RWPE2 (cell line): Measurements from ENCODE around the gene MAP7.

Experiments used
- ATAC-seq: fragments of 200-7000 bp; cut with Tn5 transposase; 3 replicates; pipeline ENCODE4 v1.9.1; 2021; ENCODE audit warnings: low read depth
- DNase-seq: peaks from one replicate; pipeline ENCODE4 v3.0.0-alpha.2; 2020; ENCODE audit warnings: low spot score
- H3K27ac ChIP-seq: fragments of 450-650 bp; 2 replicates; pipeline ENCODE4 v1.5.1; 2017; ENCODE audit warnings: mild to moderate bottlenecking; ENCODE audit not compliant: poor library complexity, severe bottlenecking
- H3K27me3 ChIP-seq: fragments of 250-450 bp; sonication (Bioruptor Pico); 2 replicates; pipeline ENCODE4 v1.5.1; 2021; ENCODE audit warnings: mild to moderate bottlenecking, moderate library complexity; ENCODE audit not compliant: insufficient read depth, poor library complexity, severe bottlenecking
- H3K36me3 ChIP-seq: fragments of 250-450 bp; sonication (Bioruptor Pico); 2 replicates; pipeline ENCODE4 v1.5.1; 2020; ENCODE audit warnings: low read depth, mild to moderate bottlenecking, moderate library complexity
- H3K4me1 ChIP-seq: fragments of 250-450 bp; sonication (Bioruptor Pico); 2 replicates; pipeline ENCODE4 v1.5.1; 2021; ENCODE audit warnings: mild to moderate bottlenecking, moderate library complexity; ENCODE audit not compliant: insufficient read depth, poor library complexity, severe bottlenecking
- H3K4me3 ChIP-seq: fragments of 250-450 bp; sonication (Bioruptor Pico); 2 replicates; pipeline ENCODE4 v1.5.1; 2021; ENCODE audit warnings: mild to moderate bottlenecking, moderate library complexity; ENCODE audit not compliant: severe bottlenecking
- H3K9me3 ChIP-seq: fragments of 250-450 bp; sonication (Bioruptor Pico); 2 replicates; pipeline ENCODE4 v1.5.1; 2021; ENCODE audit warnings: mild to moderate bottlenecking, moderate library complexity; ENCODE audit not compliant: severe bottlenecking
- TF ChIP-seq, protein P1 (sequence below): fragments of 450-650 bp; IDR thresholded peaks from one replicate; pipeline ENCODE4 v1.5.1; 2017; ENCODE audit warnings: mild to moderate bottlenecking, moderate library complexity; ENCODE audit not compliant: poor library complexity, severe bottlenecking

The MAP7 gene

DNA sequence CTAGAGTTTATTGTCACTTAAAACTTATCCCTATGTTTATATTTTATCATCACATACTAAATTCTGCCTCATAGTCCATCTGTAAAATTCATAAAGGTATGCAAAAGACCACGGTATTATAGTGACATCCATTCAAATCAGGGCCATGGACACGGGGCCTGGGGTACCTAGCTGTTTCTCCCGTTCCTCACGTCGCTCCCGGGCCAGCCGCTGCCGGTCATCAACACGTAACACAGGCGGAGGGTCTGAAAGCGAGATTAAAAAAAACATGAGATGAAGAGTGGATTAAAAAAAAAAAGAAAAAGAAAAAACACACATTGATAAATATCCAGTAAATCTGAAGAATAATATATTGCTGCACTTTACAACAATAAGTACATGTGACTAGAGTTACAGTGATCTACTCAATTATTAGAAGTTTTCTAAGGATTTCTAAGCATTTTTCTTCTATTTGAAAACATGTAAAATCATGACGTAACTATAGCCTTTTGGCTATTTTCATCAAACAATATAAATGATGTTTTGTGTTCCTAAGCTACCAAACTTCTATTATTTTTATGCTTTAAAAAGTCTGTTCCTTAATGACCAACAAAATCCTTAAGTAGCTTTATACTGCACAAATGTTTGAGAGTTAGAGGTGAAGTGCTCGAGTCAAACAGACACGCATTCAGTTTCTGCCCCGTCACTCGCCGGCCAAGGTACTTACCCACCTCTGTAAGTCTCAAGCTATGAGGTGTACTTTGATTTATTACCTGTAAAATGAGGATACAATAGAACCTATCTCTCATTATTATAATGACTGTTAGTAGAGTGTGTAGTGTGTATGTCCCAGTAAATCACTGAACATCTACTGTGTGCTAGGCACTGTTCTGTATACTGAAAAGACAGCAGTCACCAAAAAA lies 138.5 kb downstream of the MAP7 start:
- Histone ChIP-seq H3K4me1 (peaks cover 15% of the 10 kb centered on the region), H3K27me3 (no peaks in the 10 kb centered on the region), H3K36me3 (no peaks in the 10 kb centered on the region), H3K4me3 (no peak overlapping the region), H3K27ac (no peak overlapping the region), H3K9me3 (no peaks in the 10 kb centered on the region)
- DNase-seq (no peak), ATAC-seq (no peak)
- TF ChIP-seq, protein P1, sequence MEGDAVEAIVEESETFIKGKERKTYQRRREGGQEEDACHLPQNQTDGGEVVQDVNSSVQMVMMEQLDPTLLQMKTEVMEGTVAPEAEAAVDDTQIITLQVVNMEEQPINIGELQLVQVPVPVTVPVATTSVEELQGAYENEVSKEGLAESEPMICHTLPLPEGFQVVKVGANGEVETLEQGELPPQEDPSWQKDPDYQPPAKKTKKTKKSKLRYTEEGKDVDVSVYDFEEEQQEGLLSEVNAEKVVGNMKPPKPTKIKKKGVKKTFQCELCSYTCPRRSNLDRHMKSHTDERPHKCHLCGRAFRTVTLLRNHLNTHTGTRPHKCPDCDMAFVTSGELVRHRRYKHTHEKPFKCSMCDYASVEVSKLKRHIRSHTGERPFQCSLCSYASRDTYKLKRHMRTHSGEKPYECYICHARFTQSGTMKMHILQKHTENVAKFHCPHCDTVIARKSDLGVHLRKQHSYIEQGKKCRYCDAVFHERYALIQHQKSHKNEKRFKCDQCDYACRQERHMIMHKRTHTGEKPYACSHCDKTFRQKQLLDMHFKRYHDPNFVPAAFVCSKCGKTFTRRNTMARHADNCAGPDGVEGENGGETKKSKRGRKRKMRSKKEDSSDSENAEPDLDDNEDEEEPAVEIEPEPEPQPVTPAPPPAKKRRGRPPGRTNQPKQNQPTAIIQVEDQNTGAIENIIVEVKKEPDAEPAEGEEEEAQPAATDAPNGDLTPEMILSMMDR, result no peak

DNA sequence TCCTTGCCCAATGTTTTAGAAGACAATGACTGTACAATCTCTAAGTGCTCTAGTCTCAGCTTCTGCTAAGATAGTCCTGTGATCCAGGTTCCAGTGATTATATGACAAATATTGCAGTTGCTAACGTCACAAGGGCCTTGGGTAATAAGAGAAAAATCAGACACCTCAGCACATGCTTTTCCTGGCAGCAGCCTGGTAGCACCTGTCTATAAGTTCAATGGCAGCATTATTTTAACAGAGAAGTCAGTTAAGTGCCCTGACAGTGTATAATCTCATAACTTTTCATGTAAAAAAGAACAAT lies 139.2 kb downstream of the MAP7 start:
- TF ChIP-seq, protein P1, result no peak
- H3K4me1 ChIP-seq, result peaks cover 15% of the 10 kb centered on the region
- H3K9me3 ChIP-seq, result no peaks in the 10 kb centered on the region
- DNase-seq (no peak), ATAC-seq (no peak)
- no peaks in the 10 kb centered on the region for H3K27me3 ChIP-seq
- no peaks in the 10 kb centered on the region for H3K36me3 ChIP-seq
- no peak overlapping the region for H3K4me3 ChIP-seq
- no peak overlapping the region for H3K27ac ChIP-seq

DNA sequence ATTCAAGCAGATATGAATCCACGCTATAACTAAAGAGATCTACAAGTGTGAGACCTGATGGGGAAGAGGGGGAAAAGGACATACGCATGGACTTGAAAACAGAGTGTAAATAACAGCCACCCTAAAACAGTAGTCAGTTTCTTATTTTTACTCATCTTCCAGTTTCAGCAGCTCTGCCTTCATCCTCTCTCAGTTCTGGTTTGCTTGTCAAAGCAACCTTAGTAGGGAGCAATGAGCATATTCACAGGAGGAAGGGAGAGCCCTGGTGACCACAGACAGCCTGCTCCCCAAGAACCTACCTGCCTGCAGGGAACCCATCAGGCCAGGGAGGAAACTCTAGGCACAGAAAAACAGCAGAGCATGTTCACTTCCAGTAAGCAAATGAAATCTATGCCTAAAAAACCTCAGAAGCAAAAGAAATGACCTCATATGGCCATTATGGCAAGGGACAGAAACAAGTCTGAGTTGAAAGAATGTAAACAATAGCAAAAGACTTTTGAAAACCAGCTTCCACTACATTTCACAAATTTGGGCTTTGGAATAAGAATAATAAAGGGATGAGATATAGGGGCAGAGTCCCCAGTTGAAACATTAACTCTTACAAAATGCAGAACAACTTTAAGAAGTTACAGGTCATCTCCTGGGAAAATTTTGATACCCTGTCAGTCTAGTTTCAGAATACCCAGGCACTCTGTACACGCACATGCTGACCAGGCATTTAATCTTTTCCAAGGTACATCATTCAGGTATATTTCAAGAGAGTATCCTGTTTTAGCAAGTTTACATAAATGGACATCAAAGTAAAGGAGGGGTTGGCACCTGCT lies 139.8 kb downstream of the MAP7 start:
- DNase-seq, result no peak
- H3K9me3 ChIP-seq, result no peaks in the 10 kb centered on the region
- no peak overlapping the region for H3K4me3 ChIP-seq
- H3K27me3 ChIP-seq, result no peaks in the 10 kb centered on the region
- no peak overlapping the region for H3K27ac ChIP-seq
- ATAC-seq, result no peak
- H3K4me1 ChIP-seq, result peaks cover 15% of the 10 kb centered on the region
- no peaks in the 10 kb centered on the region for H3K36me3 ChIP-seq
- TF ChIP-seq, protein P1, result no peak

DNA sequence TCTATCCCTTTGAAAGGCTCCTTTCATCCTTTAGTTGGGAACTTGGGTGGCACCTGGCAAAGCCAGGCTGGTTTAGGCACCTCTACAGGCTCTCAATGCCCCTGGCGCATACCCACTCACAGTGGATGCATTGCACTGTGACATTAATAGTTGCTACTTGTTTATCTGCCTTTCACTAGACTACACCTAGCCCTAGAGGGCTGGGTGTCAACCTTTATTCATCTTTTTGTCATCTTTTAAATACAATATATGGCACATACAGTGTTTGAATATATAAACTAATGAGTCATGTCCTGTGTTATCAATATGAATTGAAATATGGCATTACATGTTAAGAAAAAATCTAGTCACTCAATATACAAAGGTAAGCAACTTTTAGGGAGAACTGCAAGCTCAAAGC lies 140.6 kb downstream of the MAP7 start:
- Histone ChIP-seq H3K4me1 (peaks cover 19% of the 10 kb centered on the region), H3K4me3 (no peak overlapping the region), H3K36me3 (no peaks in the 10 kb centered on the region), H3K27ac (no peak overlapping the region), H3K27me3 (no peaks in the 10 kb centered on the region), H3K9me3 (no peaks in the 10 kb centered on the region)
- ATAC-seq (no peak), DNase-seq (no peak)
- TF ChIP-seq, protein P1, result no peak

DNA sequence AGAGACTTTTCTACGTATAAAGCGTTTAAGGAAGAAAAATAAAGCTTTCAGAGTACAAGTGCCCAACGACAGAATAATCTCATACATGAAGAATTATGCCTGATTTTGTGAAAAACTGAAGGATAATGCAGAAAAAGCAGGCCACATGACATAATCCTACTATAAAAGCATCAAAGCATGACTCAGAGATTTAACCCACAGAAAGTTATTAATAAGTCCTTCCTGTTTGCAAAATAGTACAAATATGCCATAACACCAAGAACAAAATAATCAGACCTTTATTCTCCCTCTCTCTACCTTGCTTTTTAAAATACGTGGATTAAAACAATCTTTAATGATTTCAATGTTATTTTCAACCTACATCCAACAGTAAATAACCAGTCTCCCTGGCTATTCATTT lies 142.0 kb downstream of the MAP7 start:
- no peak for DNase-seq
- no peaks in the 10 kb centered on the region for H3K36me3 ChIP-seq
- H3K27me3 ChIP-seq, result no peaks in the 10 kb centered on the region
- ATAC-seq, result peak; percentile 32; the same call in 1 of the 3 replicates
- no peak overlapping the region for H3K4me3 ChIP-seq
- H3K4me1 ChIP-seq, result peaks cover 28% of the 10 kb centered on the region
- TF ChIP-seq, protein P1, result no peak
- H3K27ac ChIP-seq, result peak overlapping the region; percentile 14
- H3K9me3 ChIP-seq, result no peaks in the 10 kb centered on the region
